GM12874 (cell line): ENCODE measurements around the gene TENM3.

Experiments
- TF ChIP-seq, protein P1 (sequence below): IDR thresholded peaks from 2 replicates; pipeline ENCODE4 v1.5.1; 2011; ENCODE audit warnings: low read depth, mild to moderate bottlenecking, control low read depth, low read length, moderate library complexity; ENCODE audit not compliant: insufficient read depth

The TENM3 gene

DNA sequence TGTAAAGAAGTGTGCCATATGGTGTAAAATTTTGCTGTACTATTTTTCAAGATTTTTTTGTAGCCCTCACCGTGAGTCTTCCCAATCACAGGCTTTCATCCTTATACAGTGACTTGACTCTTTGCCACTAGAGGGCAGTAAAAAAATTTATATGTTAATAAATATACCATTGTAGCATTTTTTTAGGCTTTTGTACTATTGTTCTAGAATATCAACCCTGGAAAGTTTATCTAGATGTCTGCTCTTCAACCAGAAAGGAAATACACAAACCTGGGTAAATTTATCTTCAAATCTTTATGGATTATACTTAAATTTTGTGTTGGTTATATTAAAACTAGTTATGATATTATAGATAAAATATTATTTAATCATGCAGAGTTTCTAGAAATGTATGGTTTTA is 235.3 kb downstream of the TENM3 start:
- TF ChIP-seq, protein P1, sequence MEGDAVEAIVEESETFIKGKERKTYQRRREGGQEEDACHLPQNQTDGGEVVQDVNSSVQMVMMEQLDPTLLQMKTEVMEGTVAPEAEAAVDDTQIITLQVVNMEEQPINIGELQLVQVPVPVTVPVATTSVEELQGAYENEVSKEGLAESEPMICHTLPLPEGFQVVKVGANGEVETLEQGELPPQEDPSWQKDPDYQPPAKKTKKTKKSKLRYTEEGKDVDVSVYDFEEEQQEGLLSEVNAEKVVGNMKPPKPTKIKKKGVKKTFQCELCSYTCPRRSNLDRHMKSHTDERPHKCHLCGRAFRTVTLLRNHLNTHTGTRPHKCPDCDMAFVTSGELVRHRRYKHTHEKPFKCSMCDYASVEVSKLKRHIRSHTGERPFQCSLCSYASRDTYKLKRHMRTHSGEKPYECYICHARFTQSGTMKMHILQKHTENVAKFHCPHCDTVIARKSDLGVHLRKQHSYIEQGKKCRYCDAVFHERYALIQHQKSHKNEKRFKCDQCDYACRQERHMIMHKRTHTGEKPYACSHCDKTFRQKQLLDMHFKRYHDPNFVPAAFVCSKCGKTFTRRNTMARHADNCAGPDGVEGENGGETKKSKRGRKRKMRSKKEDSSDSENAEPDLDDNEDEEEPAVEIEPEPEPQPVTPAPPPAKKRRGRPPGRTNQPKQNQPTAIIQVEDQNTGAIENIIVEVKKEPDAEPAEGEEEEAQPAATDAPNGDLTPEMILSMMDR = peak; percentile 20; the same call in 1 of the 2 replicates

DNA sequence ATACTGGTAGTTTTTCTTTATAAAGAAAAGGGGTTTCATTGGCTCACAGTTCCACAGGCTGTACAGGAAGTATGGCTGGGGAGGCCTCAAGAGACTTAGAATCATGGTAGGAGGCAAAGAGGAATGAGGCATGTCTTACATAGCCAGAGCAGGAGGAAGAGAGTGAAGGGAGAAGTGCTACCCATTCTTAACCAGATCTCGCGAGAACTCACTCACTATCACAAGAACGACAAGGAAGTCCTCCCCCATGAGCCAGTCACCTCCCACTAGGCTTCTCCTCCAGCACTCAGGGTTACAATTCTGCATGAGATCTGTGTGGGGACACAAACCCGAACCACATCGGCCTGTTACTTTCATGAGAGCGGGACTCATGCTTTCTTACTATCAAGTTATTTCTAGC is 240.5 kb downstream of the TENM3 start:
- TF ChIP-seq, protein P1 = no peak

DNA sequence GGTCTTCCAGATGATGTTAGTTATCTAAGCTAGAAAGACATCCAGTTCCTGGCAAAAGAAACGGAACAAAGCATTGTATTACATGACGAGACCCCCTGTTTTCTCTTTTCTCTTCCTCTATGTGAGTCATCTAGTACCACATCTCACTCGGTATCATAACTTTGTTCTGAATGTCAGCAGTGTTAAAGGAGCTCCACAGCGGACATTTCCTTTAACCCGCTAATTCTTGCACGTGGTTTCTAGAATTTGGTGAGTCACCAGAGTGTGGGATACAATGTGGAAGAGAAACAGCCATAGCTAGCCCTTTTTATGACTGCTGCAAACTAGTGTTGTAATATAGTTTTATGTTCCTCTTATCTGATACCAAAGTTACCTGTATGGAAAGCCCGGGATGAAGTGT is 243.7 kb downstream of the TENM3 start:
- TF ChIP-seq, protein P1 = no peak

DNA sequence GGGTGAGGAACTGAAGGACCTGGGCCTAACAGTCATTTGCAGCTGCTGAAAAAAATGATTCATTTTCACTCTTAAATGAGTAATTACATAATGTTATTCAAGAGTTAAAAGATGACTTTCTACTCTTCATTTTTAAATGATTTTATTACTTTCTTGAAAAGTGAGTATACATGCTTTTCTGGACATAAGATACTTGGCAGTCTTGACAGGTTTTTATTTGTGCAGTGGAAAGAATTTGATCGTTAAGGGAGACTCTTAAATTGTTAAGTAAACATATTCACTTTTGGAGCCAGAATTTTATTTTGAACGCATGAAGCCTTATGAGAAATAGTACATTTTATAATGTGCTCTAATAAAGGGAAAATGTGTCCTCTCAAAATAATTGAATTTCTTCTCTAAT is 245.7 kb downstream of the TENM3 start:
- TF ChIP-seq, protein P1 = no peak

DNA sequence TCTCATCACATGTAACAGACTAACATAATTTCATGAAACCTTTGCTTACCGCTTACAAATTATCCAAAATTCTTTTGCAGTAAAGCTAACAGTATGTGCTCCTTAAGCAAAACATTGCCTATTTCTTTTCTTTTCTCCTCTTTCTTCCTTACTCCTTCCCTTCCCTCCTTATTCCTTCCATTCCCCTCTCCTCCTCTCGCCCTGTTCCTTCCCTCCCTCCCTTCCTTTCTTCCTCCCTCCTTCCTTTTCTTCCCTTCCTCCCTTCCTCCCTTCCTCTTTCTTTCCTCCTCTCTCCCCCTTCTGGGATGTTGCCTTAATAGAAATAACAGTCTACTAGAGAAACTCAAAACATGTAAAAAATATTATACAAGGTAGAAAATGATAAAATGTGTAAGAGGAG is 246.4 kb downstream of the TENM3 start:
- TF ChIP-seq, protein P1 = no peak

DNA sequence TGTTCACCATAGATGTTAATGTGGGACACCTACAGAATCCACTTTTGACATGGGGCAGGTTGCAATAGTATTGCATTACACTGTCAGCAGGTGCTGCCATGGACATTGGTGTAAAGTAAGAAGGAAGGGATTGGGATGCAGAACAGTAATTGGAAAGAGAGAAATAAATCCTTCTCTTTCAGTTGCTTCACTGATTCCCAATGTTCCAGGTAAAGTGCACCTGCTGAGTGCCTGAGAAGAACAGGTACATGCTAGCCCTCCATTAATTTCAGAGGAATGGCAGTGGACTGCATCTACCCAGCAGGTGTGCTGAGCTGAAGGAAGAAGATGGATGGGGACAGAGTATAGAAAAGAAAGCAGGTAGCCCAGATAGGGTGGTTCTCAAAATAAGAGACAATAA is 248.5 kb downstream of the TENM3 start:
- TF ChIP-seq, protein P1 = no peak

DNA sequence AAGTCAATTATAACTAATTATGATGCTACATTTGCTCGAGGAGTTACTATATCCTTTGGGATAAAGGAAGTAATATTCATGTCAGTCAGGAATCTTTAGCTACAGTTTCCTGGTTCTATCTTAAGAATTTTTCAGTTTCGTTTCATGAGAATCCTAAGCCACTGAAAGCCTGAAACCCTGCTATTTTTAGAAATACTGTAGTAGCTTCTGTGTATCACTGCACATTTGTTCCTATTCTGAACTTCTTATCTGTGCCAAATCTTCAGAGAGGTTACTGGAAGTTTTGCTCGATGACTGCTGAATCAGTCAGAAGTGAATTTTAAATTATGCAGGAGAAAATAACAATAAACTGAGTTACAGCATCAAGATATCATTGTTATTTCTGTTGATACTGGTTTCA is 249.2 kb downstream of the TENM3 start:
- TF ChIP-seq, protein P1 = no peak

DNA sequence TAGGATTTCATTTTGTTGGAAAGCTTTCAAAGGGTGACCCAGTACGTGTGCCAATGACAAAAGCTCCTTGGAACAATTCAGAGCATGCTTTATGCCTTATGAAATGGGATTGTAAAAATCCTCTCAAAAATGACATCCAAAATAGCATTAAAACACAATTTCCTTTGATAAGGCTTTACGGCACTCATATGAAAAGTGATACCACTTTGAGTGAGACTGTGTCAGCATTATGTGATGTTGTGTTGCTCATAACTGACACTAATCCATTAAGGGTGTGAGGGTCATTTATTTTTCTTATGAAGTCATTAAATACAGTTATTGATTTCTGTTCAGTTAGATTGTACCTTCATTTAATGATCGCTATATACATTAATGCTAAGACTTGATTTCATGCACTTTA is 250.2 kb downstream of the TENM3 start:
- TF ChIP-seq, protein P1 = no peak
